GM18868 (cell line): Measurements from ENCODE around the gene KANK4.
A peak's percentile ranks its signal among the peaks of the same experiment; 100 is the strongest.
"Not testable (repeated sequence)": the region's sequence is repeated elsewhere in the genome, so short reads cannot be mapped to it uniquely, and the experiment has no call there.

Source experiments
- ATAC-seq: cut with Tn5 transposase; IDR thresholded peaks from one replicate; pipeline ENCODE4 v1.9.1; 2021; ENCODE audit warnings: mild to moderate bottlenecking, moderate library complexity; ENCODE audit not compliant: unreplicated experiment

KANK4 gene

GRCh38 chr1:62276791-62277190, 42.4 kb downstream of the KANK4 start:
- no peak for ATAC-seq

GRCh38 chr1:62274496-62275485, 44.4 kb downstream of the KANK4 start:
- no peak for ATAC-seq

DNA sequence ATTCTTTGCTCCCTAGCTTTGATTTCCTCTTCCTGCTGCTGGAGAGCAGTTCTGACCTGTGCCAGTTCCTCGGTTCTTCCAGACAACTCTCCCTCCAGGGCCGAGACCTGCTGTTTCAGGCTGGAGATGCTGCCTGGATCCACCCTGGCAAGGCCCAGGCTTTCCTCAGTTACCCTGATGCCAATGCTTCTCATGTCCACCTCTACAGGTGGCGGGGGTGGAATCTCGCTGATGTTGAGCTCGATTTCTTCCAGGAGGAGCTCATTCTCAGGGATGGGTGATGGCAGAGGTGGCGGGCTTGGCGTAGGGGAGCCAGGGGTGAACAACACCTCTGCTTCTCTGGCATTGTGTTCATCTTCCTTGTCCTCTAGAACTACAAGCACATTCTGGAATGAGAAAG, 45.3 kb downstream of the KANK4 start:
- ATAC-seq: no peak

GRCh38 chr1:62271948-62272728, 47.1 kb downstream of the KANK4 start:
- ATAC-seq: peak; percentile 91

DNA sequence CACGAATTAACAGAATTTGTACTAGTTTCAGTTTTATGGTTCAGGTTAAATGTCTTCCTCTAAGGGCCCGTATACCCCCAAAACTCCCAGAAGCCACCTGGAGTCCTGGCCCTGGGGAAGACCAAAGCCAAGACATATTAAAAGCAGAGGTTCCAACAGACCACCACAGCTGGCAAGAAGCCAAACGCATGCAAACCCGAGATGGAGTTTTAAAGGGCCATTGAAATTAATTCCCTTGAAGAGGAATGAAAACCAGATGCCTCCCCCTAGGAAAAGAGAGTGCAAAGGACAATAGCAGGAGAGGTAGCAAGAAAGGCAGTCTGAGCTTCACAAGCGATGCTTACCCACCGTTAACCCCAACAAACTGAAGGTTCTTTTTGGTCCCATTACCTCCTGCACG, 48.1 kb downstream of the KANK4 start:
- no peak for ATAC-seq

DNA sequence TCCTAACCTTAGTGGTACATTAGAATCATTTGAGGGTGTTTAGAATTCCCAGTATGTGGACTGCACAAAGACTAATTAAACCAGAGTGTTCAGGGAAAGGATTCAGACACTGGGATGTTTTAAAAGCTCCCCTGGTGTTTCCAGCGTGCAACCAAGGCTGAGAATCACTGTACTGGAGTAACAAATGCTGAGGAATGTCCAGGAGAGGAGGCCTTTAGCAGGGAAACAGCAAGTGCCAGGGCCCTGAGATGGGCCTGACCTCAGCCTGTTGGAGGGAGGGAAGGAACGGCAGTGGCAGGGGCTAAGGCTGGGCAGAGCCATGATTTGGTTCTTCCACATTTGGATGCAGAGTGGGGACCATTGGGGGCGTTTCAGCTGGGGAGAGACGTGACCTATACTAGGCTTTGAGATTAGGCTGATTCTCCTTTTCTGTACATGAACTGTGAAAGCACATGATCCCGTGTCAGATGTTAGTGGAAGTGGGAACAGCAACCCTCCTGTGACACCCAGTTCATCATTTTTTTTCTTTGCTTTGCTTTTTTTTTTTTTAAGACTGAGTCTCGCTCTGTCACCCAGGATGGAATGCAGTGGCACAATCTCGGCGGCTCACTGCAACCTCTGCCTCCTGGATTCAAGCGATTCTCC, 49.3 kb downstream of the KANK4 start:
- no peak for ATAC-seq

DNA sequence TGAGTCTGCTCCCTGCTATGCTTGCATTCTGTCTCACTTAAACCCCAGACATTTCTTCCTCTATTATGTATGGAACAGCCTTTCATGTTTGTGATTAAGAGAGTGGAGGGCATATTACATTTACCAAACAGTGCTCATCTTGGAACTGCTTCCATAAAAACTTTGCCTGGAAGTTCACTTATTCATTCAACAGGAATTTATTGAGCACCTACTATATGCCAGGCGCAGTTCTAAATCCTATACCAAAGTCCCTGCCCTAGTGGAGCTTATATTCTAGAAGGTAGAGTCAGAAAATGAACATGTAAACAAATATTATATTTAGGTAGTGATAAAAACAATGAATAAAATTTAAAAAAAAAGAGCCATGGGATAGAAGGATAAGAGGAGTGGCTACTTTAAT, 49.8 kb downstream of the KANK4 start:
- ATAC-seq: no peak

GRCh38 chr1:62268315-62268714, 50.9 kb downstream of the KANK4 start:
- ATAC-seq: no peak

GRCh38 chr1:62265956-62266935, 53.0 kb downstream of the KANK4 start:
- no peak for ATAC-seq

DNA sequence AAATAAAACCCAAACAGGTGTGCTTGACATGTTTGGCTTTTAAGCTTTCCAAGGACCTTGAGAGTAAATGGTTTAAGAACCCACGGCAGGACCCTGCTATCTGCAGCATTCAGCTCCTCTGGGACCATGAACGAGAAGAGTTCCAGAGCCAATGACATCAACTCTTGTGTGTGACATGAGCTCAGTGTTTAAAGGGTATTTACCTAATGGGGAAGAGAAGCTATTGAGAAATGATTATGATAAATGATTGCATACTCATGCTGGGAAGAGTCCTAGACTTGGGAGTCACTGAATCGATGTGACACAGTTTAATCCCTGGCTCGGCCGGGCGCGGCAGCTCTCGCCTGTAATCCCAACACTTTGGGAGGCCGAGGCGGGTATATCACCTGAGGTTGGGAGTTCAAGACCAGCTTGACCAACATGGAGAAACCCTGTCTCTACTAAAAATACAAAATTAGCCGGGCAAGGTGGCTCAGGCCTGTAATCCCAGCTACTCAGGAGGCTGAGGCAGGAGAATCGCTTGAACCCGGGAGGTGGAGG, 55.4 kb downstream of the KANK4 start:
- no peak for ATAC-seq

DNA sequence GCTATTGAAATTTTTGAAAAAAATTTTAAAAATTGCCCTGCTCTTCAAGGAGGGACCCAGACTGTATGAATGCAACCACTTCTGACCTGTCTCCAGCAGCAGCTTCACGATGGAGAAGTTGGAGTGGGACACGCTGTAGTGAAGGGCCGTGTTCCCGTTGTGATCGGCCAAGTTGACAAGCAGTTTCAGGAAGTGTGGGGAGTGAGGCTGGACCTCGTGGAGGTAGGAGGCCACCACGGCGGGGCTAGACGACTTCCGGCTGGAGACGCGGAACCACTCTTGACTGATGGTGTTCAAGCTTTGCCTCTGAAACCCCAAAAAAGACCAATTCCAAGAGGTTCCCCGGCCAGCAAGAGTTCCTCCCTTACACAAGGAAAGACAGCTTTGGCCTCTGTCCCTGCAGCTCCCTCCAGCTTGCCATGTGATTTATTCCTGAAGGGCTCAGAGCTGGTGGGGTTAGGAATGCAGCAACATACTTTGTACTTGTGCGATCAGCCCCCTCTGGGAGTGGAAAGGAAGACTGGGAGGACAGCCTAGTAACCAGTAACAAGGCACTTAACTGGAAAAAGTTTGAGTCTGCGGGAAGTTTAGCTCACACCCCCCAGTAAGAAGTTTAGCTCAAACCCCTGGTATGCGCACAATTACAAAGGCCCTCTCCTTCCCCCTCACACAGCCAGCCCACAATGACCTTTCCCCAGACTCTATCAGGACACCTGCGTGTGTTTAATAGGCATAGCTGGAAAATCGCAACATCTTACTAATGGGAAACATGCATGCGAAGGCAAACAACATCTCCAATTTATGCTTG, 56.0 kb downstream of the KANK4 start:
- no peak for ATAC-seq

GRCh38 chr1:62260688-62261087, 58.5 kb downstream of the KANK4 start:
- no peak for ATAC-seq

GRCh38 chr1:62259551-62259950, 59.7 kb downstream of the KANK4 start:
- no peak for ATAC-seq

DNA sequence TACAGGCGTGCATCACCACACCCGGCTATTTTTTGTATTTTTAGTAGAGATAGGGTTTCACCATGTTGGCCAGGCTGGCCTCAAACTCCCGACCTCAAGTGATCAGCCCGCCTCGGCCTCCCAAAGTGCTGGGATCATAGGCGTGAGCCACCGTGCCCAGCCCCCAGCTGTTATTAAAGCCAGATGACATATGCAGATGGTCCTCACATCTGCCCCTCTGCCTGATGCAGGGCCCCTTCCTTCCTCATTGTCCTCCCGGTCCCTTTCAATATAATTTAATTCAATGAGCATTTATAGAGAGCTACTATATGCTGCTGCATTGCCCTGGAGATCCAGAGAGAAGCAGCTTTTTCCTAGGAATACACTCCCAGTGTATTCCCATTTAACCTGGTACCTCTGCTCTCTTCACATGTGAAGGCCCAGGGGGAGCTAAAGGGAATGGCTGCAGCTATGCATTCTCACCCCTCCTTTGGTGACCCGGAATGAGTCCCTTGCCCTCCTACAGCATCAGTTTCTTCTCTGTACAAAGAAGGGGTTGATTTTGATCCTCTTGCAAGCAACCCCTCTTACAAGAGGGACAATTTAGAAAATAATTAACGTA, 69.0 kb downstream of the KANK4 start:
- ATAC-seq: no peak

GRCh38 chr1:62247391-62248168, 71.7 kb downstream of the KANK4 start:
- ATAC-seq: no peak

- ATAC-seq: no peak
Measured at GRCh38 chr1:62245201-62245600, 74.0 kb downstream of the KANK4 start.

DNA sequence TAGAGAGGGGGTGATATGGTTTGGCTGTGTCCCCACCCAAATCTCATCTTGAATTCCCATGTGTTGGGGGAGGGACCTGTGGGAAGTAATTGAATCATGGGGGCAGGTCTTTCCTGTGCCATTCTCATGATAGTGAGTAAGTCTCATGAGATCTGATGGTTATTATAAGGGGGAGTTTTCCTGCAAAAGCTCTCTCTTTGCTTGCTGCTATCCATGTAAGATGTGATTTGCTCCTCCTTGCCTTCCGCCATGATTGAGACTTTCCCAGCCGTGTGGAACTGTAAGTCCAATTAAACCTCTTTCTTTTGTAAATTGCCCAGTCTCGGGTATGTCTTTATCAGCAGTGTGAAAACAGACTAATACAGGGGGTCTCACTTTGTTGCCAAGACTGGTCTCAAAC, 74.9 kb downstream of the KANK4 start:
- not testable (repeated sequence) for ATAC-seq
